ENCODE results near the gene KRTAP19-7.

KRTAP19-7 gene

GRCh38 chr21:30561264-30561895 lies at the start of gene KRTAP19-7:
Gene KRTAP19-7, minus strand, starts transcription at chr21:30561314. Its CDS starts 25 bp downstream, at chr21:30561289.
- ATAC-seq, result no peak

GRCh38 chr21:30605968-30606367 lies 44.9 kb upstream of the KRTAP19-7 start:
- no peak for ATAC-seq
- DNase-seq, result no peak

More at GRCh38 chr21:30561264-30561895, at the start of gene KRTAP19-7:
- no peak for DNase-seq

- no peak for ATAC-seq
Measured at GRCh38 chr21:30600787-30601186, 39.7 kb upstream of the KRTAP19-7 start, which contains the start of gene KRTAP22-1. Gene KRTAP22-1, plus strand, starts transcription at chr21:30601087.

GRCh38 chr21:30598802-30599201 lies 37.7 kb upstream of the KRTAP19-7 start, which contains the start of gene KRTAP6-2:
Gene KRTAP6-2, minus strand, starts transcription at chr21:30598902. Its CDS starts 28 bp downstream, at chr21:30598874.
- DNase-seq (no peak), ATAC-seq (no peak)

More at GRCh38 chr21:30600787-30601186, 39.7 kb upstream of the KRTAP19-7 start, which contains the start of gene KRTAP22-1:
- DNase-seq, result no peak

GRCh38 chr21:30592140-30592539 lies 31.0 kb upstream of the KRTAP19-7 start, which contains the start of gene KRTAP6-3:
Gene KRTAP6-3, plus strand, starts transcription at chr21:30592440. Its CDS starts 6 bp downstream, at chr21:30592446.
- ATAC-seq, result no peak
- DNase-seq, result no peak

GRCh38 chr21:30590297-30590696 lies 29.2 kb upstream of the KRTAP19-7 start, which contains the start of gene KRTAP22-2:
Gene KRTAP22-2, minus strand, starts transcription at chr21:30590397.
- ATAC-seq, result no peak

GRCh38 chr21:30582870-30583269 lies 21.8 kb upstream of the KRTAP19-7 start:
- ATAC-seq, result no peak

More at GRCh38 chr21:30590297-30590696, 29.2 kb upstream of the KRTAP19-7 start, which contains the start of gene KRTAP22-2:
- DNase-seq, result no peak

GRCh38 chr21:30580132-30580531 lies 19.0 kb upstream of the KRTAP19-7 start:
- ATAC-seq, result no peak

More at GRCh38 chr21:30582870-30583269, 21.8 kb upstream of the KRTAP19-7 start:
- no peak for DNase-seq

GRCh38 chr21:30579346-30579745 lies 18.2 kb upstream of the KRTAP19-7 start:
- DNase-seq, result no peak
- no peak for ATAC-seq

More at GRCh38 chr21:30580132-30580531, 19.0 kb upstream of the KRTAP19-7 start:
- no peak for DNase-seq

GRCh38 chr21:30577766-30578165 lies 16.7 kb upstream of the KRTAP19-7 start:
- ATAC-seq, result no peak
- DNase-seq, result no peak

- DNase-seq (no peak), ATAC-seq (no peak)
Measured at GRCh38 chr21:30567617-30568016, 6.5 kb upstream of the KRTAP19-7 start.

GRCh38 chr21:30563630-30564029 lies 2.5 kb upstream of the KRTAP19-7 start:
- DNase-seq (no peak), ATAC-seq (no peak)

GRCh38 chr21:30563072-30563471 lies 2.0 kb upstream of the KRTAP19-7 start:
- ATAC-seq (no peak), DNase-seq (no peak)

- no peak for ATAC-seq
- no peak for DNase-seq
Measured at GRCh38 chr21:30561957-30562356, 843 bp upstream of the KRTAP19-7 start.

GRCh38 chr21:30555095-30555494 lies 6.0 kb downstream of the KRTAP19-7 start:
- DNase-seq (no peak), ATAC-seq (no peak)

- ATAC-seq (no peak), DNase-seq (no peak)
Measured at GRCh38 chr21:30552782-30553181, 8.3 kb downstream of the KRTAP19-7 start.

GRCh38 chr21:30541764-30542163 lies 19.4 kb downstream of the KRTAP19-7 start, which contains the start of gene KRTAP19-6:
Gene KRTAP19-6, minus strand, starts transcription at chr21:30541864. Its CDS starts 31 bp downstream, at chr21:30541833.
- DNase-seq, result no peak
- ATAC-seq, result no peak

- DNase-seq (no peak), ATAC-seq (no peak)
Measured at GRCh38 chr21:30518876-30519275, 42.2 kb downstream of the KRTAP19-7 start.

- ATAC-seq (no peak), DNase-seq (no peak)
Measured at GRCh38 chr21:30515681-30516080, 45.4 kb downstream of the KRTAP19-7 start.
